Measurements from ENCODE around the gene CHAF1B. TPM values are rescaled to one million over a fixed set of nuclear protein-coding genes. Genes with fewer than 3 reads are reported as not detected.

The CHAF1B gene
- total RNA-seq, 4 donors from 2014 or later, result 0.37 to 2.0 (median 0.73) TPM

DNA sequence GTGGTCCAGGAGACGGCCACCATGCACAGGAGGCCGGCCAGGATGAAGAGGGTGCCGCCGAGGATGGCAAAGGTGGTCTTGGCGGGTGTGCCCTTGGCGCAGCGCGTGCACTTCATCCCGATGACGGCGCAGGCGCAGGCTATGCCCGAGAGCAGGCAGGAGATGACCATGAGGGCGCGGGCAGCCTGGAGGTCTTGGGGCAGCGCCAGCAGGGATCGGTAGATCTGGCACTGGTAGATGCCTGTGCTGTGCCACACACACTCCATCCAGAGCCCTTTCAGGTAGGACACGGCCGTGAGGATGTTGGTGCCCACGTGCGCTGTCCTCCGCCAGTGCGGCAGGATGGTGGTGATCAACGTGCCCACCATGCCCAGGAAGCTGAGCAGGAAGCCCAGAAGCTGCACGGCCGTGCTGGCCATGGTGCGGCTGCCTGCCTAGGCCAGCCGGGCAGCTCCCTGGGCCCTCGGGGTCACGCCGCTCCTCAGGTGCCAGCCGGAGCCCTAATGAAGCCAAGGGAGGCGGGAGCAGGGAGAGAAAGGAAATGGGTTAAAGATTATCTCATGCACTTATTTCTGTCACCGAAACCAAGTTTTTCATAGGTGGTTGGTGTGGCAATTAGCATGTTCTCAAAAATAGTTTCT lies 76.2 kb downstream of the CHAF1B start:
- Histone ChIP-seq H3K9me3 (no peaks in the 10 kb centered on the region), H3K36me3 (no peaks in the 10 kb centered on the region), H3K27me3 (peaks cover 4% of the 10 kb centered on the region), H3K27ac (no peak overlapping the region), H3K4me3 (no peak overlapping the region), H3K4me1 (peaks cover 0 to 2% (median 0%) of the 10 kb centered on the region in 4 donors)
- in situ Hi-C loops (cut with MboI; ENCODE audit: low pct_ligation_motif_present in 1 of 4, low pct_unique_long_range_greater_than_20kb in 1 of 4, low sequenced_read_pairs in 3 of 4) (no loop called here), intact Hi-C loops (cut with DNase I; ENCODE audit: low total_unique reads) (no loop called here)
- DNase-seq, result no peak
- 57 to 82% methylated on average over 1 to 33 of the region's 34 CpGs for WGBS, 2 donors (ENCODE audit: low coverage in 1 of 2)
- TF ChIP-seq, protein P1, sequence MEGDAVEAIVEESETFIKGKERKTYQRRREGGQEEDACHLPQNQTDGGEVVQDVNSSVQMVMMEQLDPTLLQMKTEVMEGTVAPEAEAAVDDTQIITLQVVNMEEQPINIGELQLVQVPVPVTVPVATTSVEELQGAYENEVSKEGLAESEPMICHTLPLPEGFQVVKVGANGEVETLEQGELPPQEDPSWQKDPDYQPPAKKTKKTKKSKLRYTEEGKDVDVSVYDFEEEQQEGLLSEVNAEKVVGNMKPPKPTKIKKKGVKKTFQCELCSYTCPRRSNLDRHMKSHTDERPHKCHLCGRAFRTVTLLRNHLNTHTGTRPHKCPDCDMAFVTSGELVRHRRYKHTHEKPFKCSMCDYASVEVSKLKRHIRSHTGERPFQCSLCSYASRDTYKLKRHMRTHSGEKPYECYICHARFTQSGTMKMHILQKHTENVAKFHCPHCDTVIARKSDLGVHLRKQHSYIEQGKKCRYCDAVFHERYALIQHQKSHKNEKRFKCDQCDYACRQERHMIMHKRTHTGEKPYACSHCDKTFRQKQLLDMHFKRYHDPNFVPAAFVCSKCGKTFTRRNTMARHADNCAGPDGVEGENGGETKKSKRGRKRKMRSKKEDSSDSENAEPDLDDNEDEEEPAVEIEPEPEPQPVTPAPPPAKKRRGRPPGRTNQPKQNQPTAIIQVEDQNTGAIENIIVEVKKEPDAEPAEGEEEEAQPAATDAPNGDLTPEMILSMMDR (IDR thresholded peaks at IDR 0.05), result no peak
- TF ChIP-seq POLR2AphosphoS5 (IDR thresholded peaks at IDR 0.05), result no peak
- no peak for TF ChIP-seq POLR2A (IDR thresholded peaks at IDR 0.05)
- TF ChIP-seq EP300 (IDR thresholded peaks at IDR 0.05; ENCODE audit: low read depth), result no peak

DNA sequence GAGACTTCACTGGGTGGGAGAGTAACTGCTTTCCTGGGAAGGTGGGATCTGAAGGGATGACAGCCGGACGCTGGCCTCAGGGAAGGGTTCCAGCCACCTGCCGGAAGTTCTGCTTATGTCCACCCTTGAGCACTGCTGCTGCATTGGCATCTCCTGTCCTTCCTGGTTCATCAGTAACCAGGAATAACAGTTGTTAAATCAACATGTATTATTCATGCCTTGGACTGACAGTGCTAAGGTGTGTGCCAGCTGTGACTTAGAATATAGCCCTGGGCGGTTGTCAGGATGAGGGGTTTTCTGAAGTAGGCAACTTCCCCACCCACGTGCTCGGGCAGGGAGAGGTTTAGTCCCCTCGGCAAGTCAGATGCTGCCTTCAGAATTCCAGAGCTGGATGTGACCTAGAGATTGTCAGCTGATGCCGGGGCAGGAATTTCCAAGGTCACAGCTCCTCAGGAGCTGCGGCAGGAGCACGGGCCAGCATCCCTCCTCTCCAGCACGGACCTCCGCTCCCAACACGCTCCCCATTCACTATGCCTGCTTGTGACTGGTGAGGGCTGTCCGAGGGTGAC lies 76.8 kb downstream of the CHAF1B start:
- H3K27me3 ChIP-seq, result peaks cover 4% of the 10 kb centered on the region
- in situ Hi-C loops (cut with MboI; ENCODE audit: low pct_ligation_motif_present in 1 of 4, low pct_unique_long_range_greater_than_20kb in 1 of 4, low sequenced_read_pairs in 3 of 4), result no loop called here
- peaks cover 0 to 2% (median 0%) of the 10 kb centered on the region in 4 donors for H3K4me1 ChIP-seq
- peak; percentile 31 for DNase-seq
- no peaks in the 10 kb centered on the region for H3K36me3 ChIP-seq
- intact Hi-C loops (cut with DNase I; ENCODE audit: low total_unique reads), result no loop called here
- H3K9me3 ChIP-seq, result no peaks in the 10 kb centered on the region
- 53% methylated on average over 14 of the region's 14 CpGs; no CpG with 5 or more reads in 1 of the 2 donors for WGBS, 2 donors (ENCODE audit: low coverage in 1 of 2)
- H3K27ac ChIP-seq, result no peak overlapping the region
- H3K4me3 ChIP-seq, result no peak overlapping the region
- TF ChIP-seq, protein P1 (IDR thresholded peaks at IDR 0.05), result peak in 2 of 5 experiments; percentile 20 to 33
- no peak for TF ChIP-seq POLR2AphosphoS5 (IDR thresholded peaks at IDR 0.05)

DNA sequence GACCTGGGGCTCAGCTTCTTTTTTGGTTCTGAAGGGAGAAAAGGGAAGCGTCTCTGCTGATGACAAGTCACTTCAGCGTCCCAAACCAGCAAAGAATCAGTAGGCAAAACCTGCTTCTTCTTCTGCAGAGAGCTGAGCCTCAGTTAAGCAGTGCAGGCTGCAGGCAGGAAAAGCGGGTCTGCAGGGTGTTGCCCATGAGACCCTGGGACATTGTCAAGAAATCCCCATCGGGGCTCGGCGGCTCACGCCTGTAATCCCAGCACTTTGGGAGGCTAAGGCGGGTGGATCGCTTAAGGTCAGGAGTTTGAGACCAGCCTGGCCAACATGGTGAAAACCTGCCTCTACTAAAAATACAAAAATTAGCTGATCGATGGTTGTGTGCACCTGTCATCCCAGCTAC lies 78.0 kb downstream of the CHAF1B start:
- TF ChIP-seq POLR2A (IDR thresholded peaks at IDR 0.05), result no peak
- TF ChIP-seq, protein P1 (IDR thresholded peaks at IDR 0.05), result no peak
- H3K27me3 ChIP-seq, result peaks cover 4% of the 10 kb centered on the region
- DNase-seq, result no peak
- peaks cover 0 to 2% (median 0%) of the 10 kb centered on the region in 4 donors for H3K4me1 ChIP-seq
- intact Hi-C loops (cut with DNase I; ENCODE audit: low total_unique reads) (no loop called here), in situ Hi-C loops (cut with MboI; ENCODE audit: low pct_ligation_motif_present in 1 of 4, low pct_unique_long_range_greater_than_20kb in 1 of 4, low sequenced_read_pairs in 3 of 4) (no loop called here)
- no peak overlapping the region for H3K4me3 ChIP-seq
- no peaks in the 10 kb centered on the region for H3K9me3 ChIP-seq
- H3K36me3 ChIP-seq, result no peaks in the 10 kb centered on the region
- WGBS, 2 donors (ENCODE audit: low coverage in 1 of 2), result 85% methylated on average over 10 of the region's 10 CpGs; no CpG with 5 or more reads in 1 of the 2 donors
- H3K27ac ChIP-seq, result no peak overlapping the region

DNA sequence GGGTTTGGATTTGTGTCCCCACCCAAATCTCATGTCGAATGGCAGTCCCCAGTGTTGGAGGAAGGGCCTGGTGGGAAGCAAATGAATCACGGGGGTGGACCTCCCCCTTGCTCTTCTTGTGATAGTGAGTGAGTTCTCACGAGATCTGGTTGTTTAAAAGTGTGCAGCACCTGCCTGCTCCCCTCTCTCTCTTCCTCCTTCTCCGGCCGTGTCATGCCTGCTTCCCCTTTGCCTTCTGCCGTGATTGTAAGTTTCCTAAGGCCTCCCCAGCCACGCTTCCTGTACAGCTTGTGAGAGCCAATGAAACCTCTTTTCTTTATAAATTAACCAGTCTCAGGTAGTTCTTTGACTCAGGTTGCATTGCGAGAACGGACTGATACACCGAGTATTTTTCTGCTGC lies 78.8 kb downstream of the CHAF1B start:
- in situ Hi-C loops (cut with MboI; ENCODE audit: low pct_ligation_motif_present in 1 of 4, low pct_unique_long_range_greater_than_20kb in 1 of 4, low sequenced_read_pairs in 3 of 4), result no loop called here
- DNase-seq, result no peak
- TF ChIP-seq POLR2A (IDR thresholded peaks at IDR 0.05), result no peak
- no peak for TF ChIP-seq POLR2AphosphoS5 (IDR thresholded peaks at IDR 0.05)
- TF ChIP-seq, protein P1 (IDR thresholded peaks at IDR 0.05), result no peak
- no peak for TF ChIP-seq EP300 (IDR thresholded peaks at IDR 0.05; ENCODE audit: low read depth)
- intact Hi-C loops (cut with DNase I; ENCODE audit: low total_unique reads), result no loop called here
- Histone ChIP-seq H3K36me3 (no peaks in the 10 kb centered on the region), H3K27ac (no peak overlapping the region), H3K27me3 (peaks cover 4% of the 10 kb centered on the region), H3K9me3 (no peaks in the 10 kb centered on the region), H3K4me3 (no peak overlapping the region), H3K4me1 (peaks cover 0 to 2% (median 0%) of the 10 kb centered on the region in 4 donors)
- 61 to 81% methylated on average over 10 of the region's 10 CpGs for WGBS, 2 donors (ENCODE audit: low coverage in 1 of 2)

All from transverse colon (tissue), 4 donors.